Measurements from ENCODE around the gene CAMK1D.
A peak's percentile ranks its signal among the peaks of the same experiment; 100 is the strongest.

The CAMK1D gene

GRCh38 chr10:12405342-12406320, 56.3 kb downstream of the CAMK1D start (continued):
- TF ChIP-seq ELK4 (IDR thresholded peaks at IDR 0.05; ENCODE audit: borderline replicate concordance, low read depth, low read length) (no peak), ZNF335 (tag by site-specific recombination; conservative IDR thresholded peaks at IDR 0.05) (peak; percentile 50), GLIS1 (tag by site-specific recombination; IDR thresholded peaks at IDR 0.05) (no peak; the same call in 1 of the 2 replicates), ZBTB17 (tag by site-specific recombination; IDR thresholded peaks at IDR 0.05) (peak; percentile 74), ZNF645 (tag by site-specific recombination; IDR thresholded peaks at IDR 0.05) (no peak), ZNF658 (tag by site-specific recombination; IDR thresholded peaks at IDR 0.05) (no peak), ZNF610 (tag by site-specific recombination; IDR thresholded peaks at IDR 0.05; ENCODE audit: borderline replicate concordance) (no peak), WT1 (tag by site-specific recombination; IDR thresholded peaks at IDR 0.05) (peak; percentile 69), ZNF239 (tag by site-specific recombination; IDR thresholded peaks at IDR 0.05) (no peak), ZNF473 (tag by site-specific recombination; IDR thresholded peaks at IDR 0.05) (no peak), ZNF223 (tag by site-specific recombination; IDR thresholded peaks at IDR 0.05) (no peak), ZNF449 (tag by site-specific recombination; IDR thresholded peaks at IDR 0.05) (0 out of 2 replicates have a peak, but pooled peaks have one; percentile 58), KLF10 (tag by site-specific recombination; IDR thresholded peaks at IDR 0.05) (peak; percentile 77), ZNF626 (tag by site-specific recombination; IDR thresholded peaks at IDR 0.05) (no peak), ZNF132 (tag by site-specific recombination; IDR thresholded peaks at IDR 0.05; ENCODE audit: borderline replicate concordance) (no peak), ZNF280C (tag by site-specific recombination; IDR thresholded peaks at IDR 0.05) (no peak), SP3 (tag by site-specific recombination; IDR thresholded peaks at IDR 0.05) (0 out of 2 replicates have a peak, but pooled peaks have one; percentile 24), ZNF560 (tag by site-specific recombination; IDR thresholded peaks at IDR 0.05; ENCODE audit: borderline replicate concordance) (no peak), REST (tag by site-specific recombination; IDR thresholded peaks at IDR 0.05) (no peak), ZNF629 (tag by site-specific recombination; IDR thresholded peaks at IDR 0.05) (peak; percentile 88), OVOL3 (tag by site-specific recombination; IDR thresholded peaks at IDR 0.05) (peak; percentile 83)
- TF ChIP-seq, protein P1, sequence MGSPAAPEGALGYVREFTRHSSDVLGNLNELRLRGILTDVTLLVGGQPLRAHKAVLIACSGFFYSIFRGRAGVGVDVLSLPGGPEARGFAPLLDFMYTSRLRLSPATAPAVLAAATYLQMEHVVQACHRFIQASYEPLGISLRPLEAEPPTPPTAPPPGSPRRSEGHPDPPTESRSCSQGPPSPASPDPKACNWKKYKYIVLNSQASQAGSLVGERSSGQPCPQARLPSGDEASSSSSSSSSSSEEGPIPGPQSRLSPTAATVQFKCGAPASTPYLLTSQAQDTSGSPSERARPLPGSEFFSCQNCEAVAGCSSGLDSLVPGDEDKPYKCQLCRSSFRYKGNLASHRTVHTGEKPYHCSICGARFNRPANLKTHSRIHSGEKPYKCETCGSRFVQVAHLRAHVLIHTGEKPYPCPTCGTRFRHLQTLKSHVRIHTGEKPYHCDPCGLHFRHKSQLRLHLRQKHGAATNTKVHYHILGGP (tag by site-specific recombination; IDR thresholded peaks at IDR 0.05): no peak
- TF ChIP-seq, protein P2, sequence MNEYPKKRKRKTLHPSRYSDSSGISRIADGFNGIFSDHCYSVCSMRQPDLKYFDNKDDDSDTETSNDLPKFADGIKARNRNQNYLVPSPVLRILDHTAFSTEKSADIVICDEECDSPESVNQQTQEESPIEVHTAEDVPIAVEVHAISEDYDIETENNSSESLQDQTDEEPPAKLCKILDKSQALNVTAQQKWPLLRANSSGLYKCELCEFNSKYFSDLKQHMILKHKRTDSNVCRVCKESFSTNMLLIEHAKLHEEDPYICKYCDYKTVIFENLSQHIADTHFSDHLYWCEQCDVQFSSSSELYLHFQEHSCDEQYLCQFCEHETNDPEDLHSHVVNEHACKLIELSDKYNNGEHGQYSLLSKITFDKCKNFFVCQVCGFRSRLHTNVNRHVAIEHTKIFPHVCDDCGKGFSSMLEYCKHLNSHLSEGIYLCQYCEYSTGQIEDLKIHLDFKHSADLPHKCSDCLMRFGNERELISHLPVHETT (tag by site-specific recombination; IDR thresholded peaks at IDR 0.05): peak; percentile 95; the same call in 1 of the 2 replicates

Measured in HEK293 (cell line).